ENCODE data around the gene LYPLA2. TPM values are rescaled to one million over a fixed set of nuclear protein-coding genes. Genes with fewer than 3 reads are reported as not detected.

Gene LYPLA2
- total and polyA plus RNA-seq, 2 donors (not counting 3 experiments of a cell fraction or from before 2014, with no cell fraction given): 110 to 137 TPM

- intact Hi-C loops (cut with micrococcal nuclease): no loop called here
- Histone ChIP-seq H3K4me1 (ENCODE audit: control insufficient read depth, extremely low read depth, insufficient read depth, low read length) (no peaks in the 10 kb centered on the region), H4K20me1 (replicated peaks; ENCODE audit: control insufficient read depth, extremely low read depth, insufficient read depth, low read length) (no peaks in the 10 kb centered on the region), H3K36me3 (ENCODE audit: control insufficient read depth in 2 of 2, extremely low read depth in 1 of 2, insufficient read depth in 2 of 2, low read length in 2 of 2) (no peaks in the 10 kb centered on the region), H3K4me2 (ENCODE audit: insufficient read depth, low read length) (peak overlapping the region; percentile 85), H3K9ac (replicated peaks; ENCODE audit: extremely low read depth, insufficient read depth, low read length) (no peak overlapping the region), H2AFZ (ENCODE audit: low read depth, low read length) (peak overlapping the region; percentile 85), H3K9me1 (replicated peaks; ENCODE audit: control insufficient read depth, extremely low read depth, insufficient read depth, low read length) (no peaks in the 10 kb centered on the region), H3K27ac (ENCODE audit: insufficient read depth, low read depth, low read length) (no peak overlapping the region), H3K79me2 (ENCODE audit: control insufficient read depth, insufficient read depth, low read length) (no peaks in the 10 kb centered on the region), H3K4me3 (replicated peaks in 1 of 3; ENCODE audit: insufficient read depth in 1 of 3, low read depth in 1 of 3, low read length in 3 of 3) (peak overlapping the region in 1 of 3 experiments; percentile 40), H3K27me3 (ENCODE audit: control insufficient read depth in 2 of 2, insufficient read depth in 2 of 2, low read length in 2 of 2) (peaks cover 6 to 12% of the 10 kb centered on the region in 2 experiments), H3K9me3 (replicated peaks; ENCODE audit: control insufficient read depth, insufficient read depth, low read length) (no peaks in the 10 kb centered on the region)
- FAIRE-seq: peak; percentile 80
- no TSS peak for BruUV-seq (replicated peaks)
- no peak for TF ChIP-seq POLR2A (IDR thresholded peaks at IDR 0.05; ENCODE audit: low read depth, low read length)
- TF ChIP-seq POLR2AphosphoS5 (IDR thresholded peaks at IDR 0.05; ENCODE audit: insufficient read depth, low read depth, low read length): no peak
- TF ChIP-seq JUN (IDR thresholded peaks at IDR 0.05; ENCODE audit: borderline replicate concordance, insufficient read depth, insufficient read length, low read depth): no peak
- TF ChIP-seq CTCF (IDR thresholded peaks at IDR 0.05; ENCODE audit: extremely low read depth in 1 of 2, insufficient read depth in 1 of 2, low read depth in 1 of 2, low read length in 2 of 2): no peak
- no peak for TF ChIP-seq EZH2 (IDR thresholded peaks at IDR 0.05; ENCODE audit: borderline replicate concordance, low read depth, low read length, severe bottlenecking)
- no peak for TF ChIP-seq GATA2 (IDR thresholded peaks at IDR 0.05; ENCODE audit: insufficient read depth, insufficient read length, low read depth, low read length)
- no peak for TF ChIP-seq FOS (IDR thresholded peaks at IDR 0.05; ENCODE audit: borderline replicate concordance, insufficient read depth, low read length)
- no peak for TF ChIP-seq MYC (IDR thresholded peaks at IDR 0.05; ENCODE audit: low read depth, low read length)
- TF ChIP-seq, protein P1, sequence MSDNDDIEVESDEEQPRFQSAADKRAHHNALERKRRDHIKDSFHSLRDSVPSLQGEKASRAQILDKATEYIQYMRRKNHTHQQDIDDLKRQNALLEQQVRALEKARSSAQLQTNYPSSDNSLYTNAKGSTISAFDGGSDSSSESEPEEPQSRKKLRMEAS (IDR thresholded peaks at IDR 0.05; ENCODE audit: insufficient read depth, insufficient read length): no peak
- POLR2A ChIA-PET: interaction anchor here (0.6 kb wide), 1 partner anchor 120 kb away, joined by 4 read pairs; no protein-coding TSS in a partner anchor
- dilution Hi-C loops (cut with MboI; ENCODE audit: extremely low pct_ligation_motif_present, low sequenced_read_pairs): no loop called here
- DNase-seq (ENCODE audit: low read depth, low spot score): peak; percentile 58
- CTCF ChIA-PET: interaction anchor here (1.5 kb wide), 1 partner anchor 67 kb away, joined by 4 read pairs; no protein-coding TSS in a partner anchor
Observed at GRCh38 chr1:23838401-23838866, 47.5 kb downstream of the LYPLA2 start.
